Middle frontal gyrus (tissue), 1 donor: Measurements from ENCODE around the gene LDLRAD3.

Experiments used
- DNase-seq: peaks from one replicate; pipeline ENCODE4 v3.0.0-alpha.2; 2015; ENCODE audit warnings: low spot score; ENCODE audit errors: extremely low spot score

LDLRAD3 gene

DNA sequence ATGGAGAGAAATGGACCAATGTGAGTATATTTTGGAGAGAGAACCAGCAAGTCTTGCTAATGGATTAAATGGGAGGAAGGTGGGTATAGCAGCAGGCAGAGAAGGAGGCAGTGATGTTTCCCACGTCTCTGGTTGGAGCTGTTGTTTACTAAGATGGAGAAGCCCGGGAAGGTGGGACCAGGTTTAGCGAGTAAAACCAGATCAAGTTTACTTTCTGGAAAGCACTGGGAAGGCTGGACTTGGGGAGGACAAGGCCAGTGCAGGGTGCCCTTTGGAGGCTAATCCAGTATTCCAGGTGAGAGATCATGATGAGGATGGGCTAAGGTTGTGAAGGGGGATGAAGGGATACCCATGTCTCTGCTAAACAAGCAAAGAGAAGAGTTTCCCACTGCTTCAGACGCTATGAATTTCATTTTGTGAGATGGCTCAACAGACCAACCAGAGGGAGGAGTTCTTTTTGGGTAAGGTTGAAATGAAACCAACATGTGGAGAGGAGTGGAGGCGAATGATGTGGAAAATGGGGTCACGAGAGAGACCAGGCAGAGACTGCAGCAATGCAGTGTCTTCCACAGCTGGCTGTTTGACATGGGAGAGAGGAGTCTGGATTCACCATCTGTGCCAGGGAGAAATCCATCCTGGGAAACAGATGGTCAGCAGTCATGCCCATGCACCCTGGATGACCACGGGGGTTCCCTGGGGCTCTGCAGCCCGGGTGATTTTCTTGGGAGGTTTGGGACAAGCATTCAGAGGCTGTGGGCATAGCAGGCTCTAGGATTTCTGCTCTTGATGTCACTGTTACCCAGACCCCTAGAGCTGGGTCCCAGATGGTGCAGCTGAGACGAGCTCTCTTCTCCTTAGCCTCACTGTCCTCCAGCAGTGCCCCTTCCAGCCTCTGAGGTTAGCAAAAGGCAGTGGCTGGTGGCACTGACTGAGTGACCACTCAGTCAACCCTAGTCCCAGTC lies 320.4 kb downstream of the LDLRAD3 start:
- no peak for DNase-seq

DNA sequence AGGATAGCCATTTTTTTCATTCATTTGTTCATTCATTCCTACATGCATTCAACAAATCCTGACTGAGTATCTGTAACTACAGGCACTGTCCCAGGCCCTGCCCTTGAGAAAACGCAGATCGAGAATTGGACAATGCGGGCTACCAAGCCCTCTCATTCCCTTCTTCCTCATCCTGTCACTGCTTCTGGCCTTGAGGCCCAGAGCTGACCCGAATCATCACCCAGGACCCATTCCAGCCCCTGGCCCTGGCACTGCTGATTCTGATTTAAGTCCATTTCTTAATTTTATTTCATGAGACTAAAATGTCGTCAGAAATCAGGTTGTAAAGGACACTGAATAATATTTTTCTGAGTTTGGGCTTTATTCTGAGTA lies 321.1 kb downstream of the LDLRAD3 start:
- no peak for DNase-seq

DNA sequence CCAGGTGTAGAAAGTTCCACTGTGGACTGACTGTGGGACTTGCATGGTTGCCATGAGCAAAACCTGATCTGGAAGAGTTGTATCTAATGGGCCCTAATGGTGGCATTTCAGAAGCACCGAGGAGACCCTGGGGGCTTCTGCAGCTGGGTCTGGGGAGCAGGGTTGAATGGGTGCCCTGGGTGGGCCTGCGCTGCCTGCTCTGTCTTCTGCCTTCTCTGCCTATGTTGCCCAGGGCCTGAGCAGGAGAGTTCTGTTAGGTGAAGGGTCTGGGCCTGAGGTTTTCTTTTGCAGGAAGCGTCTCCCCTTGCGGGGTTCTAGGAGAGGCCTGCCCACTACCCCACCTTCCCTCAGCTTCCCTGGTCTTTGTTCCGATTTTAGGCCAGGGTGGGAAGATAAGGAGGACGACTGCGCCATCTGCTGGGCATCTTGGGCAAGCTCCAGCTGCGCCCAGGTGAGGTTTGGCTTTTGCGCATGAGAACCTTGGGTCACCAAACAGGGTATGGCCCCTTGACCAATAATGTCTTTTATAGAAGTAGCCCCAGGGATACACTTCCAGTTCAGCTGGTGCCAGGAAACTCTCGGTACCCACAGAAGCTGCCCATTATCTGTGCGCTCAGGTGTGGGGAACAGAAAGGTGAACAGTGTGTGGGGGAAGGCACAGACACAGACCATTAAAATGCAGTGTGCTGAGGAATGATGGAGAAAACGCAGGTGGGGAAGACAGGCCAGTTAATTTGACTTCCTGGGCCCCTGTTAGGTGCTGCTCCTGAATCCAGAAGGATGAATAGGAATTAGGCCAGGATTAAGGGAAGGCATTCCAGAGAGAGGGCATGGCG lies 322.1 kb downstream of the LDLRAD3 start:
- no peak for DNase-seq

DNA sequence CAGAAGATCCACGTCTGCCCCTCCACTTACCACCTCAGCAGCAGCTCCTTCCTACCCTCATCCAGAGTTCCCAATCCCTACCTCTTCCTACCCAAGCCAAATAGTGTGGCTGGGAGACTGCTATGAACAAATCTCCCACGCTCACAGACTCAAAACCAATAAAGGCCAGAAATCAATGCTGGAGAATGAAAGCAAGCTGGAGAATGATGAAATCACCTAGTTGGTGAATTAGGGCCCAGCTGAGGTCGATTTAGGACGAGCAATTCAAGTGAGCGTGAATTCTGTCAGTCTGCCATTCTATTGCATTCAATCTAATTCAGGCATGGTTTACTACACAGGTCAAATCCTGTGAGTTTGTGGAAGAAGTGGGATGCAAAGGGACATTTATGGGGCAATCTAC lies 322.9 kb downstream of the LDLRAD3 start:
- no peak for DNase-seq

DNA sequence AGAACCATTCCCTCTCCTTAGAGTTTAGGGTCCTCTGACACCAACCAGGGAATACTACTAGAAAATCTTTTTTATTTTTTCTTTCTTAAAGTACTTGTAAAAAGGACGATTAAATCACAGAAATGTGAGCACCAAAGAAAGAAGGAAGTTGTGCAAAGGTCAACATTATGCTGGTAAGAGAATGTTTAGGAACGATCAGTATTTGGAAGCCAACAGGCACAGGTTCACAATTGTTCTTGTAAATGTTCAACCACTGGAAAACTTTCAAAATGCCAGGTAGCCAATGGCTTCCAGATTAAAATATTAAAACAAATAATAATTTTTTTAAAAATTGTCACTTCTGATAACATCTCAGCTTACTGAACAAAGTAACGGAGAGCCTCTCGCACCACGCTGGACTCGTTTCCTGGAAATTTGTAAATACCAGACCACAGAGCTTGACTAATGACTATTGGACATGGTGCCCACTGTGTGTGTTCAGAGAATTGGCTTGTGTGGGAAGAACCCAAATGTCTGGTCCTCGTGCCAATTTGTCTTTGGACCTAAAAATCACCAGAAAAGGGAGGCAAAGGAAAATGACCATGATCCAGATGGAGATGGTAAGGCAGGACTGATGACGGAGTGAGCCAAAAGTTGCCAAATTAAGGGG lies 324.6 kb downstream of the LDLRAD3 start:
- DNase-seq, result no peak

DNA sequence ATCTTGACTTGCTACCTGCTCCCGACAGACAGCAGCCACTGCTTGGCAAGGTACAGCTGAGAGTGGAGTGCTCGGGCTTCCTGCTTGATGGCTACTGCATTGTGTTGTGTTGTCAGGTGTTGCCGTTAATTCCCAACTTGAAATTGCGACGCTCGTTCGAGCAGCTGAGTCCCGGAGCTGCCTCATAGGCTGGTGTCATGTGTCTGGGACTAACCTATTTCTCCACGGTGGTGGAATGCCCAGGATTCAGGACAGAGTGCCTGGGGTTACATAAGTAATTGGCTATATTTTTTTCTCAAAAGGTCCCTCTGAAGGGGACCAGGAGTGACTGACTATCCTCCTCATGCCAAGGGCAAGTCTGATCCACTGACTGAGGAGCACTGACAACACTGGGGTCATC lies 326.8 kb downstream of the LDLRAD3 start:
- no peak for DNase-seq

DNA sequence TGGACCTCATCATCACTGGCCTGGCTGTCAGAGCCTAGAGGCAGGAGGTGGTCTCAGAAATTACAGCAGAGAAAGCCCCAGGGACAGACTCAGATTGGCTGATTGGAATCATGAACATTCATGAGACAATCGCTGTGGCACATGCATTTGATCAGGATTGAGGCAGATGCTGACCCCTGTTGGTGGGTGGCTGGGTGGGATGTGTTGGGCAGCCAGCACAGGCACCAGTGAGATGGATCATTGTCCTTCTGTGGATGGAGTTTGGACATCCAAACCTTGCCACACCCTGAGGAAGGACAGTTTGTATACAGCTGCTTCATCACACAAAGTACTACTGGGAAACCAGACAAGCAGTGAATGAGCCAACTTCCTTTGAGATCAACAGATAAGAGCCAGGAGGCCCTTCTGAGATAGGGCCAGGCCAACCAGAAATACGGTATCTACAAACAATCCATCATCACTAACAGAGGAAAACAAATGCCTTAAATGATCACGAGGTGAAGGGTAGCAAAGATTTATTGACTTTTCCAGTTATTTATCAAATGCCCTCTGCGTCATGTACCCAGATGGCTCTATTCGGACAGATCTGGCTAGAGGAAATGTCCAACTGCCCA lies 328.0 kb downstream of the LDLRAD3 start:
- no peak for DNase-seq

DNA sequence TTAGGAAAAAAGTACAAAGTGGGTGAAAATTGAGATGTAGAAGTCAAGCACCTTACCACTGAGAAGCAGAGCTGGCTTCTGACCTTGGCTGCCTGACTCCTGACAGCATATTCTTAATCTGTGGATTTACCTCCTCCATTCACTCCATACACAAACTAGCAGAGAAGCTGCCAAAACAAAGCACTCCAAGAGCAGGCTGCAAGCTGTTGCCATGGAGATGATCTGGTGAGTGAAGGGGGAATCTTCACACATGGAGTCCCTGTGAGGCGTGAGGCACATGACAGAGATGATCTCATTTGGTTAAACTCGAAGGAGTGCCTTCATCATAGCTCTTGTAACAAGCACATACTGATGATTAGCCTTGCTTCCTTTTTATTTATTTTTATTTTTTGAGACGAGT lies 329.2 kb downstream of the LDLRAD3 start:
- no peak for DNase-seq

DNA sequence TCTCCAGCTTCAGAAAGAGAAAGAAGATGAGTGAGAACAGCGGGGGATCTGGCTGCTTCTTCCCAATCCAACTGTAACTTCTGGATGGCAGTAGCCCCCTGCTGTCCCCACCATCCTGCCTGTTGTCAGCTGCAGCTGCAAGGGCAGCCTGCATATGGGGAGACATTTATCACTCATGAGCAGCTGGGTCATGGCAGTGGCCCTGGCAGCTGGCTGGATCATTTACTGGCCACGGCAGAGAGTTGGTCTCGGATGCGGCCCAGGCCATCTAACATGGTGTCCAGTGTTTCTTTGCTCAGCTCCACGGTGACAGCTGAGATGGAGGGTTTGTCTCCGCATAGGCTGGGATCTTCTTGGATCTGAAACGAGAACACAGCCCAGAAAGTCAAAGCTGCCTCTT lies 330.6 kb downstream of the LDLRAD3 start:
- DNase-seq, result no peak

DNA sequence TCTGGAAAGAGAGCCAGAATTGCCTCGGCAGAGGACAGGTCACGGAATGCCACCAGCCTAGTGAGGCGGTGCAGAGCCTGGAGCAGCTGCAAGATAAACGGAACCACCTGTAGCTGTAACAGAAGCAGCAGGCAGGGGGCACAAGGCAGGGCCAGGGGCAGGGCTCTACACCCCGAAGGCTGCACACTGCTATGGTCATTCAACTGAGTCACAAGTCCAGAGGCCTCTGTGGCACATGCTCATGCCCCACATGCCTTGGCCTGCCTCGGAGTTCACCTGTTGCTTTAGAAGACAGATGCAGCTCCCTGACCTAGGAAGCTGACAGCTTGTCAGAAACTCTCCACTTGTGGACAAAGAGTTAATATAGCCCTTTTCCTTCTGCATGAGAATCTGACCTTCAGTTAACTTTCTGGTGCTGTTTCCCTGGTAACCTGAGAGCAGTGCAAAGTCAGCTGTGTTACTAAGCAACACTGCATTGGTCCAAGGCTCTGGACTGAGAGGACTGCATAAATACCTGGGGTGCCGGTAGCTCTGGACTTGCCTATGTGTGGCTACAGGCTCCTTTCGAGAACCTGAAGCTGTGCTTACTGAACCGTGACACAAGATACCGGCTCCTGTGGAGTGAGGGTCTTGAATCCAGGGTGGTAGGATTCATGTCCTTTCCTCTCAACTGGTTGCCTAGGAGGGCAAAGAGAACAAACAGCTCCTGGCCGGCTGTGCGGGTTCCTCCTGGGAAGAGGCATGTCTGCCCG lies 334.8 kb downstream of the LDLRAD3 start:
- no peak for DNase-seq

DNA sequence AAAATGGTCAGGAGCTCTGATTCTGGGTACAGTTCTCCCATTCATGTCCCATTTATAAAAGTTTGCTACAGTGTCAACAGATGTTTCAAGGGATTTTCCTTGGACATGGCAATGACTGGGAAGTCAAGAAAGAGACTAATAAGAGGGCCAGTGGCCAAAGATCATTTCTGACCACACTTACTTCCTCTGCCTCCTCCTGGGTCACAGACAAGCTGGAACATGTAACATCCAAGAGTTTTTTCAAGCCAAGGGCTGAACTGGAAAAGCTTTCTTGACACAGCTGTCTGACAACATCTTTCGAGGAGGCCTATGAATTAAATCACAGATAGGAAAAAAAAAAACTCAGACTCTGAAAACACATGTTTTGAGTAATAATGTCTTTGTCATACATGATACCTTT lies 336.7 kb downstream of the LDLRAD3 start:
- no peak for DNase-seq
